Measurements from ENCODE around the gene RPRML.

GRCh38 chr17:46972346-46972745 lies 6.7 kb downstream of the RPRML start:
- TF ChIP-seq CTCF (conservative IDR thresholded peaks at IDR 0.05 in 1 of 2, IDR thresholded peaks at IDR 0.05 in 1 of 2; ENCODE audit: low read depth in 1 of 2, low read length in 2 of 2) = no peak
- TF ChIP-seq EZH2 (IDR thresholded peaks at IDR 0.05; ENCODE audit: low read length, missing control alignments) = no peak
